Parathyroid adenoma (tissue), 2 donors: ENCODE results near the gene SLC39A2.
A peak's percentile ranks its signal among the peaks of the same experiment; 100 is the strongest.

Experiments
- H2AFZ ChIP-seq: fragments of 300-600 bp; sonication (generic); one replicate; pipeline ENCODE4 v1.7.0; 2017; ENCODE audit warnings: antibody characterized with exemption, mild to moderate bottlenecking
- H3K27ac ChIP-seq: fragments of 300-600 bp; sonication (generic); one replicate; pipeline ENCODE4 v1.7.0; 2017
- H3K27me3 ChIP-seq: fragments of 300-600 bp; sonication (generic); one replicate; pipeline ENCODE4 v1.7.0; 2017; ENCODE audit warnings: low read length; ENCODE audit not compliant: control insufficient read depth, insufficient read depth
- H3K36me3 ChIP-seq: fragments of 300-600 bp; sonication (generic); one replicate; pipeline ENCODE4 v1.7.0; 2017; ENCODE audit warnings: low read length; ENCODE audit not compliant: control insufficient read depth, insufficient read depth
- H3K4me1 ChIP-seq: fragments of 300-600 bp; sonication (generic); one replicate; pipeline ENCODE4 v1.7.0; 2017; ENCODE audit warnings: control low read depth
- H3K4me2 ChIP-seq: fragments of 300-600 bp; sonication (generic); one replicate; pipeline ENCODE4 v1.7.0; 2017; ENCODE audit warnings: low read length
- H3K4me3 ChIP-seq: fragments of 300-600 bp; sonication (generic); one replicate; pipeline ENCODE4 v1.7.0; 2017; ENCODE audit warnings: low read depth, low read length
- H3K79me2 ChIP-seq: fragments of 300-600 bp; sonication (generic); one replicate; pipeline ENCODE4 v1.7.0; 2017; ENCODE audit warnings: control low read depth
- H3K9ac ChIP-seq: fragments of 300-600 bp; sonication (generic); one replicate; pipeline ENCODE4 v1.7.0; 2017; ENCODE audit warnings: mild to moderate bottlenecking
- H3K9me3 ChIP-seq: fragments of 300-600 bp; sonication (generic); one replicate; pipeline ENCODE4 v1.7.0; 2017; ENCODE audit warnings: low read length; ENCODE audit not compliant: control insufficient read depth
- CTCF ChIP-seq: fragments of 300-600 bp; sonication (generic); IDR thresholded peaks from one replicate; pipeline ENCODE4 v1.7.0; 2017; ENCODE audit warnings: antibody characterized with exemption, mild to moderate bottlenecking
- donor health status: primary hyperparathyroidism.

Gene SLC39A2

GRCh38 chr14:20988717-20989470 is 10.2 kb upstream of the SLC39A2 start:
- no peaks in the 10 kb centered on the region for H3K27me3 ChIP-seq
- peak overlapping the region; percentile 17 for H3K27ac ChIP-seq
- H3K9ac ChIP-seq: no peak overlapping the region
- no peak for TF ChIP-seq CTCF
- peaks cover 13% of the 10 kb centered on the region for H3K4me1 ChIP-seq
- peak overlapping the region; percentile 62 for H2AFZ ChIP-seq
- no peaks in the 10 kb centered on the region for H3K36me3 ChIP-seq
- H3K79me2 ChIP-seq: peaks cover 2% of the 10 kb centered on the region
- peak overlapping the region; percentile 16 for H3K4me2 ChIP-seq
- H3K4me3 ChIP-seq: no peak overlapping the region
- H3K9me3 ChIP-seq: no peaks in the 10 kb centered on the region

DNA sequence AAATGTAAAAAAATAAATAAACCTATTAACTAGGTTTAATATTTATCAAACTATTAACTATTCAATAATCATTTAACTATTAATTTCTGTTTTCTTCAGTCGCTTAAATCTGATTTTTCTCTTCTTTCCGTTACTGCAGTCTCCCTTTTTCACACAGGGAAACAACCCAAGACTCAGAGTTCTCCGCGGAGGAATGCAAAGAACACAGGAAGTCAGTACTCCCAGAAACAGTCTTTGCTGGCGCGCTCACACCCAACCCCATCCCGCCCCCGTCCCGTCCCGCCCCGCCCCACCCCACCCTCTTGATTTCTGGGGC is 9.7 kb upstream of the SLC39A2 start:
- TF ChIP-seq CTCF: no peak
- Histone ChIP-seq H3K27me3 (no peaks in the 10 kb centered on the region), H3K4me1 (peaks cover 13% of the 10 kb centered on the region), H3K9ac (no peak overlapping the region), H3K36me3 (no peaks in the 10 kb centered on the region), H2AFZ (peak overlapping the region; percentile 62), H3K27ac (peak overlapping the region; percentile 17), H3K4me3 (no peak overlapping the region), H3K9me3 (no peaks in the 10 kb centered on the region), H3K79me2 (peaks cover 2% of the 10 kb centered on the region), H3K4me2 (peak overlapping the region; percentile 16)

GRCh38 chr14:20989787-20990600 is 9.1 kb upstream of the SLC39A2 start, which contains the start of gene METTL17:
Gene METTL17, plus strand, starts transcription at chr14:20989980. Its CDS starts 23 bp downstream, at chr14:20990003.
- H3K9me3 ChIP-seq: no peaks in the 10 kb centered on the region
- H3K36me3 ChIP-seq: no peaks in the 10 kb centered on the region
- H3K9ac ChIP-seq: peak within 1 kb of the TSS; percentile 57
- peak within 1 kb of the TSS; percentile 91 for H2AFZ ChIP-seq
- peaks cover 2% of the 10 kb centered on the region for H3K79me2 ChIP-seq
- H3K4me3 ChIP-seq: peak within 1 kb of the TSS; percentile 95
- H3K27ac ChIP-seq: peak within 1 kb of the TSS; percentile 79
- H3K27me3 ChIP-seq: no peaks in the 10 kb centered on the region
- H3K4me1 ChIP-seq: peaks cover 13% of the 10 kb centered on the region
- H3K4me2 ChIP-seq: peak within 1 kb of the TSS; percentile 93
- peak; percentile 46 for TF ChIP-seq CTCF

DNA sequence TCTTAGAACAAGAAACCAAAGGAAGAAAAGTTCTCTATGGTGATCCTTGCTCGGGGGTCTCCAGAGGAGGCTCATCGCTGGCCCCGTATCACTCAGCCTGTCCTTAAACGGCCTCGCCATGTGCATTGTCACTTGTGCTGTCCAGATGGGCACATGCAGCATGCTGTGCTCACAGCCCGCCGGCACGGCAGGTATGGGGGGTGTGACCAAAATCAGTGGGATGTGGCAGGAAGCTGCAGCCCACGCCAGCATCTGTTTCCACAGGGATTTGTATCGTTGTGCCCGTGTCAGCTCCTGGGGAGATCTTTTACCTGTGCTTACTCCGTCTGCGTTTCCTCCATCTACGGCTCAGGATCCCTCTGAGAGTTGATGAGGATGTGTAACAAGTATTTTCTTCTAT is 2.6 kb upstream of the SLC39A2 start:
- H3K9me3 ChIP-seq: no peaks in the 10 kb centered on the region
- no peaks in the 10 kb centered on the region for H3K36me3 ChIP-seq
- H2AFZ ChIP-seq: no peak overlapping the region
- H3K27ac ChIP-seq: no peak overlapping the region
- no peaks in the 10 kb centered on the region for H3K27me3 ChIP-seq
- no peak overlapping the region for H3K9ac ChIP-seq
- H3K4me2 ChIP-seq: no peak overlapping the region
- peaks cover 2% of the 10 kb centered on the region for H3K79me2 ChIP-seq
- no peak overlapping the region for H3K4me3 ChIP-seq
- no peak for TF ChIP-seq CTCF
- H3K4me1 ChIP-seq: peaks cover 28% of the 10 kb centered on the region
